ENCODE measurements around the gene CUL5. TPM values are rescaled to one million over a fixed set of nuclear protein-coding genes. Genes with fewer than 3 reads are reported as not detected.

CUL5 gene
- total and polyA plus RNA-seq, 2 experiments from 2014 or later, result 29.5 to 37.5 TPM

DNA sequence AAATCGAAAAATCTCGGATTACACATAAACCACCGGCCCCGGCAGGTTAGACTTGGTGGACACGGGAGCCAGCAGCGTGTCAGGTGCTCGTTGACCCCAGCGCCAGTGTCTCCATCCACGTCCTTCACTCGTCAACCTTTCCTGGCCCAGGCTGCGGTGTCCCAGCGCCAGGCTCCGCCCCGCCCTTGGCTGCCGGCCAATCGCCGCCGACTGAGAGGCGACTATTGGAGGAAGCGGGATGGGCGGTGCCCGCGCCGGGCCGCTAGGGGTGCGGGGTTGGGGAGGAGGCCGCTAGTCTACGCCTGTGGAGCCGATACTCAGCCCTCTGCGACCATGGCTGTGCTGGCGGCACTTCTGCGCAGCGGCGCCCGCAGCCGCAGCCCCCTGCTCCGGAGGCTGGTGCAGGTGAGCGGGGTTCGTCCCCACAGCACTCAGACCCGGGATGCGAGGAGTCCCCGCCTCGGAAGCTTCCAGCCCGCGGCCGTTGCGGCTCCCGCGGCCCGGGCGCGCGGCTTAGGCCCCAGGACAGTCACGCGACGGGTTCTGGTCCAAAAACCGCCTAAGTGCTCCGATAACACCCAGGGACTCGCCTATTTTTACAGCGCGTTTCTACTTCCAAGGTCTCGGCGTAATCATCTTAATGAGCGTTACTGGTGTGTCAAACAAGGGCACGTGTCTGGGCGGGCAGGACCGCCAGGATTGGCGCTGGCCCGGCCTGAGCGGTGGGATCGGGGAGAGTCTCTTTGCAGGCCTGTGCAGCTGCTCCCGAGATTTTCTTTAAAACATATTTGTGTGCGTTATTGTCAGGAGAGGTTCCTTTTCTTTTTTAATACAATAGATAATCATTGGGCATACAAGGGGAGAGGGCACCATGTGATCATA, 112.8 kb downstream of the CUL5 start, which contains the start of gene ACAT1:
ACAT1 (plus strand) TSS at position 294 of the 882 bp plus-strand sequence; CDS start at position 334, 40 bp downstream.
- Histone ChIP-seq H3K9ac (peak within 1 kb of the TSS; percentile 90), H3F3A (ENCODE audit: insufficient read depth) (no peaks in the 10 kb centered on the region; the same call in 1 of the 2 replicates), H3K27me3 (replicated peaks; ENCODE audit: insufficient read depth) (no peaks in the 10 kb centered on the region), H3K4me1 (ENCODE audit: insufficient read depth) (peaks cover 11% of the 10 kb centered on the region), H3K79me2 (ENCODE audit: insufficient read depth) (peaks cover 44% of the 10 kb centered on the region), H3K9me3 (ENCODE audit: low read depth) (no peaks in the 10 kb centered on the region), H2AFZ (peak within 1 kb of the TSS; percentile 88), H3K36me3 (ENCODE audit: low read depth) (no peaks in the 10 kb centered on the region), H3K9me2 (ENCODE audit: insufficient read depth) (no peaks in the 10 kb centered on the region), H4K20me1 (ENCODE audit: insufficient read depth) (no peaks in the 10 kb centered on the region), H3K4me2 (ENCODE audit: unreplicated experiment) (peak within 1 kb of the TSS; percentile 96), H3K27ac (peak within 1 kb of the TSS; percentile 78), H3K4me3 (peak within 1 kb of the TSS; percentile 80)
- DNase-seq, result peak; percentile 92
- WGBS, 2 experiments (ENCODE audit: low coverage in 1 of 2, low lambda C conversion rate in 2 of 2, missing lambda C conversion rate in 2 of 2), result 1 to 3% methylated on average over 55 to 64 of the region's 73 CpGs
- TF ChIP-seq EZH2 (IDR thresholded peaks at IDR 0.05; ENCODE audit: insufficient read depth, poor library complexity, severe bottlenecking) (no peak), EZH2phosphoT487 (IDR thresholded peaks at IDR 0.05; ENCODE audit: insufficient read depth, low read depth) (no peak)
- in situ Hi-C loops (cut with MboI), result no loop called here

DNA sequence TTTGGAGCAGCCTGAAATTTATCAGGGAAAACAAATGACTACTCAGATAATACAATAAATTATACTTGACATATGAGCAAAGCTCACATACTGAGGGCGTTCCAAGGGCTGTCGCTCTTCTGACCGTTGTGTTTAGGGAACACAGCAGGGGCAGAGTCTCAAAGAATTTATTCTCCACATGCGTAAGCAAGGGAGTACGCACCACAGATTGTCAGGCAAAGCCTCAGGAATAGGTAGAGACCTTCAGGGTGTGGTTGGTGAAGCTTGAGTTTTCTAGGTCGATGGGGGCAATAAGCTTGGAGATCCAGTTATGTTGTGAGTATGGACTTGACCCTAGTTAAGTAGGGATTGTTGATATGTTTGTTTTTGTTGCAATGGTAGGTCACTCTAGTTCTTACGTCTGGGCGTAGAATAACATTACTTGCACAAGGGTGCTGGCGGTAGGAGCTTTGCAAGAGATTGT, 113.5 kb downstream of the CUL5 start:
- Histone ChIP-seq H2AFZ (peak overlapping the region; percentile 88), H3K4me1 (ENCODE audit: insufficient read depth) (peaks cover 11% of the 10 kb centered on the region), H3K4me3 (peak overlapping the region; percentile 80), H3K9me2 (ENCODE audit: insufficient read depth) (no peaks in the 10 kb centered on the region), H3K27me3 (replicated peaks; ENCODE audit: insufficient read depth) (no peaks in the 10 kb centered on the region), H3K79me2 (ENCODE audit: insufficient read depth) (peaks cover 44% of the 10 kb centered on the region), H3K4me2 (ENCODE audit: unreplicated experiment) (peak overlapping the region; percentile 96), H3K9ac (peak overlapping the region; percentile 90), H3K9me3 (ENCODE audit: low read depth) (no peaks in the 10 kb centered on the region), H3K36me3 (ENCODE audit: low read depth) (no peaks in the 10 kb centered on the region), H3K27ac (peak overlapping the region; percentile 78), H3F3A (ENCODE audit: insufficient read depth) (no peaks in the 10 kb centered on the region; the same call in 1 of the 2 replicates), H4K20me1 (ENCODE audit: insufficient read depth) (no peaks in the 10 kb centered on the region)
- DNase-seq, result peak; percentile 57
- WGBS, 2 experiments (ENCODE audit: low coverage in 1 of 2, low lambda C conversion rate in 2 of 2, missing lambda C conversion rate in 2 of 2), result 16 to 17% methylated on average over 9 of the region's 9 CpGs
- no peak for TF ChIP-seq EZH2phosphoT487 (IDR thresholded peaks at IDR 0.05; ENCODE audit: insufficient read depth, low read depth)
- TF ChIP-seq EZH2 (IDR thresholded peaks at IDR 0.05; ENCODE audit: insufficient read depth, poor library complexity, severe bottlenecking), result no peak
- in situ Hi-C loops (cut with MboI), result no loop called here

DNA sequence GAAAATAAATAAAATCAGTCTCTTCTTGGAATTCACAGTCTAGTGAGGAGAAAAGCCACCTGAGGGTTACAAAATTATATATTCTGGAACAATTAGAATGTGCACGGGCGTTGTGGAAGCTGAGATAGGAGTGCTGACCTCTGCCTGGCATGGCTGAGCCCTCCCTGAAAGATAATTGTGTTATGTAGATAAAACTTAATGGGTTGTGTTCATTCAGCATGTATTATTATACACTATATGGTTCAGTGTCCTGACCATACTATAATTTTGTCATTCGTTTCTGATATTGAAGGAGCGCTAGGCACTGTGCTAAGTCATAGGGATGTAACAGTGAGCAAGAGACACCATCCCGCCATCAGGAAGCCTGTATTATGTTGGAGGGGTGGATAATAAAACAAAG, 116.4 kb downstream of the CUL5 start:
- Histone ChIP-seq H3K4me1 (ENCODE audit: insufficient read depth) (peaks cover 11% of the 10 kb centered on the region), H3K27me3 (replicated peaks; ENCODE audit: insufficient read depth) (no peaks in the 10 kb centered on the region), H2AFZ (no peak overlapping the region), H3K9me2 (ENCODE audit: insufficient read depth) (no peaks in the 10 kb centered on the region), H3K36me3 (ENCODE audit: low read depth) (no peaks in the 10 kb centered on the region), H3K27ac (no peak overlapping the region), H3K9ac (no peak overlapping the region), H3K4me3 (no peak overlapping the region), H3K4me2 (ENCODE audit: unreplicated experiment) (no peak overlapping the region), H3K79me2 (ENCODE audit: insufficient read depth) (peaks cover 63% of the 10 kb centered on the region), H3K9me3 (ENCODE audit: low read depth) (no peaks in the 10 kb centered on the region), H4K20me1 (ENCODE audit: insufficient read depth) (no peaks in the 10 kb centered on the region), H3F3A (ENCODE audit: insufficient read depth) (no peaks in the 10 kb centered on the region; the same call in 1 of the 2 replicates)
- TF ChIP-seq EZH2phosphoT487 (IDR thresholded peaks at IDR 0.05; ENCODE audit: insufficient read depth, low read depth), result no peak
- no peak for TF ChIP-seq EZH2 (IDR thresholded peaks at IDR 0.05; ENCODE audit: insufficient read depth, poor library complexity, severe bottlenecking)
- WGBS, 2 experiments (ENCODE audit: low coverage in 1 of 2, low lambda C conversion rate in 2 of 2, missing lambda C conversion rate in 2 of 2), result 90 to 96% methylated on average over 5 of the region's 5 CpGs
- in situ Hi-C loops (cut with MboI), result no loop called here
- no peak for DNase-seq

GRCh38 chr11:108128772-108129171, 120.1 kb downstream of the CUL5 start:
- no peaks in the 10 kb centered on the region for H3K9me3 ChIP-seq (ENCODE audit: low read depth)
- no peak overlapping the region for H3K4me3 ChIP-seq
- H3K9ac ChIP-seq, result no peak overlapping the region
- no peak overlapping the region for H3K27ac ChIP-seq
- DNase-seq, result no peak
- no peak overlapping the region for H3K4me2 ChIP-seq (ENCODE audit: unreplicated experiment)
- in situ Hi-C loops (cut with MboI), result no loop called here
- TF ChIP-seq EZH2phosphoT487 (IDR thresholded peaks at IDR 0.05; ENCODE audit: insufficient read depth, low read depth) (no peak), EZH2 (IDR thresholded peaks at IDR 0.05; ENCODE audit: insufficient read depth, poor library complexity, severe bottlenecking) (no peak)
- peaks cover 5% of the 10 kb centered on the region; the same call in 1 of the 2 replicates for H3F3A ChIP-seq (ENCODE audit: insufficient read depth)
- no peaks in the 10 kb centered on the region for H3K9me2 ChIP-seq (ENCODE audit: insufficient read depth)
- H3K27me3 ChIP-seq (replicated peaks; ENCODE audit: insufficient read depth), result no peaks in the 10 kb centered on the region
- WGBS, 2 experiments (ENCODE audit: low coverage in 1 of 2, low lambda C conversion rate in 2 of 2, missing lambda C conversion rate in 2 of 2), result 100% methylated on average over 2 of the region's 2 CpGs
- no peak overlapping the region for H2AFZ ChIP-seq
- H3K79me2 ChIP-seq (ENCODE audit: insufficient read depth), result peaks cover 52% of the 10 kb centered on the region
- H3K36me3 ChIP-seq (ENCODE audit: low read depth), result 0 out of 2 replicates have a peak, but pooled peaks cover 4% of the 10 kb centered on the region
- no peaks in the 10 kb centered on the region for H4K20me1 ChIP-seq (ENCODE audit: insufficient read depth)
- H3K4me1 ChIP-seq (ENCODE audit: insufficient read depth), result peaks cover 15% of the 10 kb centered on the region; the same call in 1 of the 2 replicates

Measured in GM23248 (cell line).